Spleen (tissue), 7 donors: Measurements from ENCODE around the gene INPP1.

Experiments
- POLR2A ChIP-seq, 3 donors: fragments of 450-650 bp; IDR thresholded peaks; one replicate each; pipeline ENCODE4 v1.5.1; 2017; ENCODE audit warnings: antibody characterized with exemption in 3 of 3, mild to moderate bottlenecking in 1 of 3
- POLR2AphosphoS5 ChIP-seq, 3 donors: sonication (generic); formaldehyde crosslinking; IDR thresholded peaks; one replicate each; pipeline ENCODE4 v1.5.1; 2017; ENCODE audit warnings: antibody characterized with exemption in 3 of 3
- TF ChIP-seq, protein P1 (sequence below), 11 experiments: fragments of 200-600 bp in 7 of 11; fragments of 450-650 bp in 4 of 11; sonication (generic) in 4 of 11; IDR thresholded peaks in 8 of 11; conservative IDR thresholded peaks in 3 of 11; 1 replicate in 7 of 11; 2 replicates in 4 of 11; pipeline versions ENCODE4 v1.4.0 to v1.8.0; 2016 to 2021; ENCODE audit warnings: antibody characterized with exemption in 11 of 11, inconsistent platforms in 4 of 11, mild to moderate bottlenecking in 1 of 11
- donor health status: DM: no; HTN: no; CAD: no; lungs with moderate emphysema.
- donor health status: DM: no; HTN: no; CAD: no.
- donor health status: DM: no; HTN: no; CAD: no.

- TF ChIP-seq, protein P1, sequence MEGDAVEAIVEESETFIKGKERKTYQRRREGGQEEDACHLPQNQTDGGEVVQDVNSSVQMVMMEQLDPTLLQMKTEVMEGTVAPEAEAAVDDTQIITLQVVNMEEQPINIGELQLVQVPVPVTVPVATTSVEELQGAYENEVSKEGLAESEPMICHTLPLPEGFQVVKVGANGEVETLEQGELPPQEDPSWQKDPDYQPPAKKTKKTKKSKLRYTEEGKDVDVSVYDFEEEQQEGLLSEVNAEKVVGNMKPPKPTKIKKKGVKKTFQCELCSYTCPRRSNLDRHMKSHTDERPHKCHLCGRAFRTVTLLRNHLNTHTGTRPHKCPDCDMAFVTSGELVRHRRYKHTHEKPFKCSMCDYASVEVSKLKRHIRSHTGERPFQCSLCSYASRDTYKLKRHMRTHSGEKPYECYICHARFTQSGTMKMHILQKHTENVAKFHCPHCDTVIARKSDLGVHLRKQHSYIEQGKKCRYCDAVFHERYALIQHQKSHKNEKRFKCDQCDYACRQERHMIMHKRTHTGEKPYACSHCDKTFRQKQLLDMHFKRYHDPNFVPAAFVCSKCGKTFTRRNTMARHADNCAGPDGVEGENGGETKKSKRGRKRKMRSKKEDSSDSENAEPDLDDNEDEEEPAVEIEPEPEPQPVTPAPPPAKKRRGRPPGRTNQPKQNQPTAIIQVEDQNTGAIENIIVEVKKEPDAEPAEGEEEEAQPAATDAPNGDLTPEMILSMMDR (IDR thresholded peaks at IDR 0.05 in 8 of 11, conservative IDR thresholded peaks at IDR 0.05 in 3 of 11) = no peak
- TF ChIP-seq POLR2A (IDR thresholded peaks at IDR 0.05) = no peak
- TF ChIP-seq POLR2AphosphoS5 (IDR thresholded peaks at IDR 0.05) = no peak
Observed at GRCh38 chr2:190323406-190323805, 20.0 kb upstream of the INPP1 start.
